Testis (tissue), 2 donors: ENCODE measurements around the gene ZNF524.

ENCODE experiments used
- POLR2A ChIP-seq: fragments of 450-650 bp; IDR thresholded peaks from one replicate; pipeline ENCODE4 v1.6.1; 2017; ENCODE audit warnings: antibody characterized with exemption, mild to moderate bottlenecking, moderate library complexity
- TF ChIP-seq, protein P1 (sequence below), 3 experiments: fragments of 450-650 bp in 2 of 3; fragments of 200-600 bp in 1 of 3; sonication (generic) in 1 of 3; IDR thresholded peaks; one replicate each; pipeline ENCODE4 v1.5.1; 2016 to 2019; ENCODE audit warnings: antibody characterized with exemption in 3 of 3, mild to moderate bottlenecking in 2 of 3, moderate library complexity in 1 of 3

DNA sequence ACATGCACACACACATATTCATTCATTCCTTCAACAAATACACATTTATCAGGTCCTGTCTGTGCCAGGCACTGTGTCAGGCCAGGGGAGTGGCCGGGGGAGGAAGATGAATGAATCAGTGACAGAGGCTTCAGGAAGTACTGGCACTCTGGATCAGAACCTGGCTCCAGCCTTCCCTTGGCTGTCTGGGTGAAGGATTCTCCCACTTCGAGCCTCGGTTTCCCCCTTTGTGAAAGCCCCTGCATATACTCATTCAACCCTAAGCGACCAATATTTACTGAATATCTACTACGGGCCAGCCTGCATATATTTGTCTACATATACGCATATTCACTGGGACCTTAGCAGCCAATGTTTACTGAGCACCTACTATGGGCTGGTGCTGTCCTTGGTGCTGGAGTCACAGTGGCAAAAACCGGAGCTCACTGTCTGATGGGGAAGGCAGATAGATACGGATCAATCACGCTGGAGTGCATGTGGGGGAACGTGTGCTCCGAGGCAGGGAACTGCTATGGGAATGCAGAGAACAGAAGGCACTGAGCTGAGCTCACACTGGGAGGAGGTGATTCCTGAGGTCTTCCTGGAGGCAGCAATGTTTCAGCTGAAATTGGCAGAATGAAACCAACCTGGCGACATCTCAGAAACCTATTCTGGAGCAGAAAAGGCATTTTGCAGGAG lies 18.8 kb upstream of the ZNF524 start:
- TF ChIP-seq, protein P1, sequence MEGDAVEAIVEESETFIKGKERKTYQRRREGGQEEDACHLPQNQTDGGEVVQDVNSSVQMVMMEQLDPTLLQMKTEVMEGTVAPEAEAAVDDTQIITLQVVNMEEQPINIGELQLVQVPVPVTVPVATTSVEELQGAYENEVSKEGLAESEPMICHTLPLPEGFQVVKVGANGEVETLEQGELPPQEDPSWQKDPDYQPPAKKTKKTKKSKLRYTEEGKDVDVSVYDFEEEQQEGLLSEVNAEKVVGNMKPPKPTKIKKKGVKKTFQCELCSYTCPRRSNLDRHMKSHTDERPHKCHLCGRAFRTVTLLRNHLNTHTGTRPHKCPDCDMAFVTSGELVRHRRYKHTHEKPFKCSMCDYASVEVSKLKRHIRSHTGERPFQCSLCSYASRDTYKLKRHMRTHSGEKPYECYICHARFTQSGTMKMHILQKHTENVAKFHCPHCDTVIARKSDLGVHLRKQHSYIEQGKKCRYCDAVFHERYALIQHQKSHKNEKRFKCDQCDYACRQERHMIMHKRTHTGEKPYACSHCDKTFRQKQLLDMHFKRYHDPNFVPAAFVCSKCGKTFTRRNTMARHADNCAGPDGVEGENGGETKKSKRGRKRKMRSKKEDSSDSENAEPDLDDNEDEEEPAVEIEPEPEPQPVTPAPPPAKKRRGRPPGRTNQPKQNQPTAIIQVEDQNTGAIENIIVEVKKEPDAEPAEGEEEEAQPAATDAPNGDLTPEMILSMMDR (IDR thresholded peaks at IDR 0.05), result no peak
- TF ChIP-seq POLR2A, result no peak
